Thyroid gland (tissue), 4 donors: ENCODE measurements around the gene SCN5A. TPM values are rescaled to one million over a fixed set of nuclear protein-coding genes. Genes with fewer than 3 reads are reported as not detected.
A peak's percentile ranks its signal among the peaks of the same experiment; 100 is the strongest.

Experiments used
- DNase-seq, 2 donors: peaks; one replicate each; pipeline ENCODE4 v3.0.0-alpha.2; 2019
- H3K27ac ChIP-seq, 3 donors: fragments of 200-600 bp; sonication (generic); 1 replicate in 2 of 3; 2 replicates in 1 of 3; pipeline ENCODE4 v1.5.1; 2016 to 2019; ENCODE audit warnings: mild to moderate bottlenecking in 1 of 3, moderate library complexity in 1 of 3
- H3K27me3 ChIP-seq: fragments of 200-600 bp; sonication (generic); one replicate; pipeline ENCODE4 v1.5.1; 2019
- H3K36me3 ChIP-seq, 2 donors: fragments of 200-600 bp; sonication (generic); one replicate each; pipeline ENCODE4 v1.5.1; 2016 to 2019
- H3K4me1 ChIP-seq, 2 donors: fragments of 200-600 bp; sonication (generic); one replicate each; pipeline ENCODE4 v1.5.1; 2017 to 2019
- H3K4me3 ChIP-seq, 3 donors: fragments of 200-600 bp; sonication (generic); replicated peaks in 1 of 3; 1 replicate in 2 of 3; 2 replicates in 1 of 3; pipeline ENCODE4 v1.5.1; 2016; ENCODE audit warnings: mild to moderate bottlenecking in 1 of 3
- H3K9me3 ChIP-seq: fragments of 200-600 bp; sonication (generic); one replicate; pipeline ENCODE4 v1.5.1; 2017
- CTCF ChIP-seq, 6 experiments: fragments of 200-600 bp in 3 of 6; fragments of 450-650 bp in 3 of 6; sonication (generic) in 3 of 6; IDR thresholded peaks; one replicate each; pipeline ENCODE4 v1.5.1; 2016 to 2019; ENCODE audit warnings: antibody characterized with exemption in 6 of 6, mild to moderate bottlenecking in 2 of 6, inconsistent platforms in 1 of 6, moderate library complexity in 1 of 6
- POLR2A ChIP-seq, 2 donors: fragments of 450-650 bp; IDR thresholded peaks; one replicate each; pipeline ENCODE4 v1.6.1; 2017; ENCODE audit warnings: antibody characterized with exemption in 2 of 2, mild to moderate bottlenecking in 2 of 2, moderate library complexity in 1 of 2
- WGBS, 2 donors: methylation state at CpG; one replicate each; pipeline ENCODE4 v1.1.5; 2017; 5-methylcytosine and 5-hydroxymethylcytosine counted together
- intact Hi-C: fragments of 100-400 bp; cut with DNase I; formaldehyde crosslinking; loops from one replicate; pipeline ENCODE4 v1.15.1; 2023
- total RNA-seq, 4 donors: library from RNA; depleted of rRNA; stranded (reverse); fragments of >200 nt; gene quantifications; one replicate each; pipeline ENCODE4 v1.2.3, GENCODE V29; 2016

Gene SCN5A
- total RNA-seq, 4 donors from 2014 or later, result 0.13 to 1.9 (median 1.1) TPM

DNA sequence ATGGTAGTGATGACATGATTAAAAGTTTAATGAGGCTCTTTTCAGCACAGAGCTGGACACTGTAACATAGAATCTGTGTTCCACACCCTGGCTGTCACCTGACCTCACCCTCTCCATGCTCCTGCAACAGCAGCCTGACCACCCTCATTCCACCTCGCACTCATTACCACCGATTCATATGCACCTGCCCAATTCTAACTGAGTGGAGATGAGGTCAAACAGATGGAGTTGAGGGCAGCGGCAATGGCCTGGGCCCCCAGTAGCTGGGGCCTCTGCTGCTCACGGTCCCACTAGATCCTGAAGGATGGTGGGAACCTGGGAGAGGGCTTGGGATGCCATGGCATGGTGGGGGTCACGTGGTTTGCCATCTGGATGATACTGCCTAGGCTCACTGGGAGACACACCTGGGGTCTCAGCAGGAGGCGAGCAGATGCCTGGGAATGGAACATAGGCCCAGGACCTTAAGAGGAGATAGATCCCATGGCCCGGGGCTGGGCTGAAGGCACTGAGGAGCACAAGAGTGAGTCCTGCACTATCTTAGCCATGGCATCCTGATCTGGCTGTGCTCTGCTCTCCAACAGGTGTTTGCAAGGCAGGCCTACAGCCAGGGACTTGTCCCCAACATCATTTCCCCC, 1.3 kb downstream of the SCN5A start:
- TF ChIP-seq POLR2A (IDR thresholded peaks at IDR 0.05), result no peak
- no peak for TF ChIP-seq CTCF (IDR thresholded peaks at IDR 0.05)
- WGBS, 2 donors, result 91 to 97% methylated on average over 6 to 7 of the region's 7 CpGs
- no peaks in the 10 kb centered on the region for H3K27me3 ChIP-seq

GRCh38 chr3:38647217-38647970, 2.1 kb downstream of the SCN5A start:
- no peak for TF ChIP-seq POLR2A (IDR thresholded peaks at IDR 0.05)
- no peak for TF ChIP-seq CTCF (IDR thresholded peaks at IDR 0.05)
- Histone ChIP-seq H3K27me3 (no peaks in the 10 kb centered on the region), H3K9me3 (no peaks in the 10 kb centered on the region), H3K36me3 (no peaks in the 10 kb centered on the region), H3K4me3 (no peak overlapping the region), H3K4me1 (peaks cover 7 to 18% of the 10 kb centered on the region in 2 donors), H3K27ac (no peak overlapping the region)
- DNase-seq, result no peak
- intact Hi-C loops, result no loop called here
- WGBS, 2 donors, result 91% methylated on average over 7 of the region's 7 CpGs

More for the DNA sequence above, 1.3 kb downstream of the SCN5A start:
- no peak overlapping the region for H3K4me3 ChIP-seq
- peaks cover 7 to 18% of the 10 kb centered on the region in 2 donors for H3K4me1 ChIP-seq
- no peaks in the 10 kb centered on the region for H3K9me3 ChIP-seq
- intact Hi-C loops, result no loop called here
- DNase-seq, result no peak
- no peaks in the 10 kb centered on the region for H3K36me3 ChIP-seq
- no peak overlapping the region for H3K27ac ChIP-seq

GRCh38 chr3:38646630-38647029, 2.9 kb downstream of the SCN5A start:
- WGBS, 2 donors, result 69 to 75% methylated on average over 3 of the region's 3 CpGs
- Histone ChIP-seq H3K27me3 (no peaks in the 10 kb centered on the region), H3K4me3 (no peak overlapping the region), H3K36me3 (no peaks in the 10 kb centered on the region), H3K27ac (no peak overlapping the region), H3K9me3 (no peaks in the 10 kb centered on the region), H3K4me1 (peaks cover 7 to 18% of the 10 kb centered on the region in 2 donors)
- intact Hi-C loops, result no loop called here
- TF ChIP-seq CTCF (IDR thresholded peaks at IDR 0.05) (peak in 2 of 6 experiments; percentile 14 to 16), POLR2A (IDR thresholded peaks at IDR 0.05) (no peak)
- DNase-seq, result no peak

DNA sequence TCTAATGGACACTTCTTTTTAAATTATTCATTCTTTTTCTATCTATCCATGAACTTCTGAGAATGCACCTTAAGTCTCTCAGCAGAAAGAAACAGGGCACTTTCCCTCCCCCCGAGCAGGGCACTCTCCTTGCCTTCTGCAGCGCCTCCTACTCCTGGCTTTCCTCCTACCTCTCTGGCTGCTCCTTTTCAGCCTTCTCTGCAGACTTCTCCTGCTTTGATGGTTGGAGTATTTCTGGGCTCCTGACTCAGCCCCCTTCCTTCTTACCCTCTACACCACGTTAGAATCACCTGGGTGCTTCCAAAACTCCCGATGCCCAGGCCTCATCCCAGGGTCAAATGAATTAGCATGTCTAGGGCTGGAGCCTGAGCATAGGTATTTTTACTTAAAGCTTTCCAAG, 3.4 kb downstream of the SCN5A start:
- 85 to 88% methylated on average over 4 of the region's 4 CpGs for WGBS, 2 donors
- TF ChIP-seq POLR2A (IDR thresholded peaks at IDR 0.05) (no peak), CTCF (IDR thresholded peaks at IDR 0.05) (no peak)
- Histone ChIP-seq H3K9me3 (no peaks in the 10 kb centered on the region), H3K27me3 (no peaks in the 10 kb centered on the region), H3K4me1 (peaks cover 7 to 16% of the 10 kb centered on the region in 2 donors), H3K27ac (no peak overlapping the region), H3K4me3 (no peak overlapping the region), H3K36me3 (no peaks in the 10 kb centered on the region)
- no peak for DNase-seq
- intact Hi-C loops, result no loop called here

DNA sequence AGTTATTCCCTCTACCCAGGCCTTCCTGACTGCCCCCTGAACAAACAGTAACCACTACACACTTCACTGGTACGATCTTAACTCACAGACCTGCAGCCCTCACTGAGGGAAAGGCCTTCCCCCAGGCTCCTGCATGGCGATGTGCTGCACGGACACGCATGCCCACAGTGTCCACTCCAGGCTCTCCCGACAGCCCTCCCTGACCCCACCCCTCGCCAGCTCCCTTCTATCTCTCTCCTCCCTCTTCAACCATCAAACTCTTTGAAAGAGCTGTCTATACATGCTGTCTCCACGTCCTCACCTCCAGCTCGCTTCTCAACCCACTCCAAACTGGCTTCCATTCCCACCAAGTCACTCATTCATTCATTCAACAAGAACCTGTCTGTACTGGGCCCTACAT, 3.9 kb downstream of the SCN5A start:
- no peaks in the 10 kb centered on the region for H3K36me3 ChIP-seq
- no peaks in the 10 kb centered on the region for H3K27me3 ChIP-seq
- H3K9me3 ChIP-seq, result no peaks in the 10 kb centered on the region
- no peak overlapping the region for H3K27ac ChIP-seq
- H3K4me1 ChIP-seq, result peaks cover 7 to 13% of the 10 kb centered on the region in 2 donors
- no peak overlapping the region for H3K4me3 ChIP-seq
- no peak for DNase-seq
- WGBS, 2 donors, result 58 to 68% methylated on average over 8 of the region's 8 CpGs
- TF ChIP-seq CTCF (IDR thresholded peaks at IDR 0.05), result no peak
- no peak for TF ChIP-seq POLR2A (IDR thresholded peaks at IDR 0.05)
- intact Hi-C loops, result no loop called here
